WTC11 (cell line): ENCODE results near the gene NEK6. TPM values are rescaled to one million over a fixed set of nuclear protein-coding genes. Genes with fewer than 3 reads are reported as not detected.

Source experiments
- ATAC-seq: fragments of 200-7000 bp; cut with Tn5 transposase; 2 replicates; pipeline ENCODE4 v1.10.0; 2021; ENCODE audit warnings: mild to moderate bottlenecking, moderate library complexity
- CTCF ChIA-PET: fragments of 300-600 bp; sonication (Branson Sonifier 250); formaldehyde crosslinking; loops from one replicate; lab custom pipeline; 2021; ENCODE audit warnings: antibody characterized with exemption; lab: Charles Lee
- POLR2A ChIA-PET: fragments of 350-600 bp; sonication (Branson Sonifier 250); formaldehyde crosslinking; loops from one replicate; lab custom pipeline; 2021; ENCODE audit warnings: antibody characterized with exemption; lab: Charles Lee
- DNase-seq: peaks from one replicate; pipeline ENCODE4 v3.0.0; 2021; ENCODE audit warnings: low spot score
- H3K27ac Mint-ChIP-seq: 2 replicates; pipeline ENCODE4 v1.8.0; 2021; ENCODE audit warnings: mixed read lengths
- H3K27me3 Mint-ChIP-seq: 2 replicates; pipeline ENCODE4 v1.8.0; 2021; ENCODE audit warnings: low read depth, mild to moderate bottlenecking, moderate library complexity, mixed read lengths
- H3K36me3 Mint-ChIP-seq: 2 replicates; pipeline ENCODE4 v1.8.0; 2021; ENCODE audit warnings: mixed read lengths
- H3K4me1 Mint-ChIP-seq: 2 replicates; pipeline ENCODE4 v1.8.0; 2022; ENCODE audit warnings: mixed read lengths
- H3K4me3 Mint-ChIP-seq: 2 replicates; pipeline ENCODE4 v1.8.0; 2021; ENCODE audit warnings: mild to moderate bottlenecking, moderate library complexity, mixed read lengths
- H3K9me3 Mint-ChIP-seq: 2 replicates; pipeline ENCODE4 v1.8.0; 2021; ENCODE audit warnings: mixed read lengths
- AFF4 ChIP-seq: sonication (generic); formaldehyde crosslinking; IDR thresholded peaks from 2 replicates; pipeline ENCODE4 v1.8.1; 2023; ENCODE audit warnings: mild to moderate bottlenecking, missing genetic modification reagents, borderline replicate concordance
- ATF3 ChIP-seq: sonication (generic); formaldehyde crosslinking; conservative IDR thresholded peaks from 2 replicates; pipeline ENCODE4 v1.8.1; 2022; ENCODE audit warnings: mild to moderate bottlenecking, missing genetic modification reagents
- CREM ChIP-seq: sonication (generic); formaldehyde crosslinking; IDR thresholded peaks from 2 replicates; pipeline ENCODE4 v1.8.1; 2022; ENCODE audit warnings: mild to moderate bottlenecking, missing genetic modification reagents, moderate library complexity
- FOXP1 ChIP-seq: sonication (generic); formaldehyde crosslinking; IDR thresholded peaks from 2 replicates; pipeline ENCODE4 v1.8.0; 2022; ENCODE audit warnings: missing genetic modification reagents, mild to moderate bottlenecking, moderate library complexity, borderline replicate concordance
- HMGA2 ChIP-seq: fragments of 250-450 bp; sonication (Bioruptor Pico); IDR thresholded peaks from 2 replicates; pipeline ENCODE4 v1.4.0; 2021; ENCODE audit warnings: mild to moderate bottlenecking, moderate library complexity
- IRF2 ChIP-seq: sonication (generic); formaldehyde crosslinking; IDR thresholded peaks from 2 replicates; pipeline ENCODE4 v1.8.0; 2022; ENCODE audit warnings: low read depth, missing genetic modification reagents, borderline replicate concordance
- MYBL2 ChIP-seq: sonication (generic); formaldehyde crosslinking; IDR thresholded peaks from 2 replicates; pipeline ENCODE4 v1.8.1; 2023; ENCODE audit warnings: mild to moderate bottlenecking, moderate library complexity, missing genetic modification reagents
- NFATC4 ChIP-seq: fragments of 250-450 bp; sonication (Bioruptor Pico); IDR thresholded peaks from 2 replicates; pipeline ENCODE4 v1.9.0; 2021; ENCODE audit warnings: mild to moderate bottlenecking
- NFE2L1 ChIP-seq: sonication (generic); formaldehyde crosslinking; IDR thresholded peaks from 2 replicates; pipeline ENCODE4 v1.8.1; 2023; ENCODE audit warnings: missing genetic modification reagents
- NR2C2 ChIP-seq: sonication (generic); formaldehyde crosslinking; IDR thresholded peaks from 2 replicates; pipeline ENCODE4 v1.8.0; 2022; ENCODE audit warnings: mild to moderate bottlenecking, missing genetic modification reagents
- NR3C1 ChIP-seq: sonication (generic); formaldehyde crosslinking; conservative IDR thresholded peaks from 2 replicates; pipeline ENCODE4 v1.8.1; 2023; ENCODE audit warnings: low read depth, mild to moderate bottlenecking, missing genetic modification reagents
- PRDM15 ChIP-seq: sonication (generic); formaldehyde crosslinking; IDR thresholded peaks from 2 replicates; pipeline ENCODE4 v1.8.0; 2022; ENCODE audit warnings: missing genetic modification reagents
- STAT6 ChIP-seq: sonication (generic); formaldehyde crosslinking; conservative IDR thresholded peaks from 2 replicates; pipeline ENCODE4 v1.8.1; 2023; ENCODE audit warnings: mild to moderate bottlenecking, low read depth, missing genetic modification reagents, moderate library complexity
- TCF7 ChIP-seq: sonication (generic); formaldehyde crosslinking; IDR thresholded peaks from 2 replicates; pipeline ENCODE4 v1.8.0; 2022; ENCODE audit warnings: mild to moderate bottlenecking, low read depth, missing genetic modification reagents, moderate library complexity
- TP53 ChIP-seq: sonication (generic); formaldehyde crosslinking; IDR thresholded peaks from 2 replicates; pipeline ENCODE4 v1.8.1; 2023; ENCODE audit warnings: mild to moderate bottlenecking, missing genetic modification reagents
- USF1 ChIP-seq: sonication (generic); formaldehyde crosslinking; IDR thresholded peaks from 2 replicates; pipeline ENCODE4 v1.8.0; 2022; ENCODE audit warnings: mild to moderate bottlenecking, missing genetic modification reagents
- ZBTB43 ChIP-seq: sonication (generic); formaldehyde crosslinking; IDR thresholded peaks from 2 replicates; pipeline ENCODE4 v1.8.1; 2023; ENCODE audit warnings: mild to moderate bottlenecking, missing genetic modification reagents
- ZMAT4 ChIP-seq: fragments of 250-450 bp; sonication (Bioruptor Pico); IDR thresholded peaks from 2 replicates; pipeline ENCODE4 v1.9.0; 2021; ENCODE audit warnings: mild to moderate bottlenecking
- ZNF138 ChIP-seq: sonication (generic); formaldehyde crosslinking; conservative IDR thresholded peaks from 2 replicates; pipeline ENCODE4 v1.8.1; 2022; ENCODE audit warnings: mild to moderate bottlenecking, moderate library complexity, missing genetic modification reagents
- ZNF396 ChIP-seq: fragments of 250-450 bp; sonication (Bioruptor Pico); IDR thresholded peaks from 2 replicates; pipeline ENCODE4 v1.8.0; 2021; ENCODE audit warnings: mild to moderate bottlenecking, moderate library complexity, borderline replicate concordance
- total RNA-seq: library from RNA; stranded (reverse); gene quantifications from 3 replicates; pipeline ENCODE4 v1.2.3, GENCODE V29; 2021

NEK6 gene
- total RNA-seq, 1 experiment from 2014 or later, result 23.0 TPM

GRCh38 chr9:124217836-124218437 is 39.8 kb upstream of the NEK6 start:
- no peak overlapping the region for H3K27ac Mint-ChIP-seq

GRCh38 chr9:124218438-124218982 is 39.2 kb upstream of the NEK6 start:
- ChIA-PET CTCF (interaction anchor here (1.2 kb wide), 1 partner anchor 92 kb away, joined by 3 read pairs; no protein-coding TSS in a partner anchor), POLR2A (no interaction called here)
- Mint-ChIP-seq H3K36me3 (no peaks in the 10 kb centered on the region), H3K27me3 (no peaks in the 10 kb centered on the region), H3K4me1 (no peaks in the 10 kb centered on the region), H3K9me3 (no peaks in the 10 kb centered on the region), H3K27ac (no peak overlapping the region), H3K4me3 (no peak overlapping the region)
- DNase-seq, result no peak
- no peak for ATAC-seq
- TF ChIP-seq TCF7 (no peak), TP53 (CRISPR knock-in tag) (no peak), FOXP1 (no peak), NR3C1 (CRISPR knock-in tag) (no peak), AFF4 (CRISPR knock-in tag) (no peak), ATF3 (CRISPR knock-in tag) (no peak), ZNF138 (CRISPR knock-in tag) (no peak), MYBL2 (CRISPR knock-in tag) (no peak), USF1 (CRISPR knock-in tag) (no peak), STAT6 (no peak), PRDM15 (CRISPR knock-in tag) (no peak), NFE2L1 (CRISPR knock-in tag) (no peak)

More at GRCh38 chr9:124217836-124218437, 39.8 kb upstream of the NEK6 start:
- Mint-ChIP-seq H3K4me1 (no peaks in the 10 kb centered on the region), H3K4me3 (no peak overlapping the region), H3K27me3 (no peaks in the 10 kb centered on the region), H3K36me3 (no peaks in the 10 kb centered on the region), H3K9me3 (no peaks in the 10 kb centered on the region)
- ATAC-seq (no peak), DNase-seq (no peak)
- POLR2A ChIA-PET, result interaction anchor here (0.6 kb wide), 1 partner anchor 75 kb away, joined by 3 read pairs; no protein-coding TSS in a partner anchor
- TF ChIP-seq NR2C2 (no peak), IRF2 (CRISPR knock-in tag) (no peak), HMGA2 (no peak), NFATC4 (no peak), ZNF396 (CRISPR knock-in tag) (no peak), CREM (CRISPR knock-in tag) (no peak), ZMAT4 (CRISPR knock-in tag) (no peak), ZBTB43 (CRISPR knock-in tag) (no peak)
- CTCF ChIA-PET, result no interaction called here
